ENCODE results near the gene INPP5A.

The INPP5A gene

DNA sequence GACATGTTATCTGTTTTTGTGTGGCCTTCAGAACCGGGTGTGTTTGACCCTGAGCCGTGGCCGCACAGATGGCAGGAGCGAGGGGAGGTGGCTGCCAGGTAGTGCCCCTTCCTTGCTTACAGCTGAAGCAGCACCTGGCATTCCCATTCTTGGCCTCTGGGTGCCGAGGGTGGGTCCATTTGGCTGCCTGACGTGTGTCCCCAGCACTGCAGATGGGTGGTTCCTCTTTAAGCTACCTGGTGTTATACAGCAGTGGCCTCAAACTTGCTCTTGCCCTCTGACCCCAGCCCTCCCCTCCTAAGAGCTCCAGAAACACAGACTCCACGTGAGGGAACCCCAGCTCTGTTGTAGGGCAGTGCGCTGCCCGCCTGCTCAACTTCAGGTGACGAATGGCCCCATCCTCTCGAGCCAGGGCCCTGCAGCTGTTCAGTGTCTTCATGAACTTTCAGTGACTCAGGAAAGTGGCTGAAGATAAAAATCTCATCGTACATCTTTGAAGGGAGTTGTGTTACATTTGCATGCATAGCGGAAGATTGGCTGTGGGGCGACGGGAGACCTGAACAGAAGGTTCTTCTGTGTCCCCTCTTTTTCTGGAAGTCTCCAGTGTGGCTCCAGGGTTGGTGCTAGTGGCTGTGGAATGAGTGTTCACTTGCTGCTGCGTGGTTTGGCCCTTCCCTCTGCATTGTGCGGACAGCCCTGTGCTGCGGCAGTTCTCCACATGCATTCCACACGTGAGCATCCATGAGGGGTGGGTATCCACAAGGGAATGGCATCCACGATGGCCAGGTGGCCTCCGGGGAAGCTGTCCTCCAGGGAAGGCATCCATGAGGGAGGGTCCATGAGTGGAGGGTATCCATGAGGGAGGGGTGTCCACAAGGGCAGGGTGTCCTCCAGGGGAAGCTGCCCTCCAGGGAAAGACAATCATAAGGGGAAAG, 91.6 kb downstream of the INPP5A start:
- H2BK12ac ChIP-seq (ENCODE audit: low read length) = no peak overlapping the region
- no peaks in the 10 kb centered on the region for H3K9me3 ChIP-seq (replicated peaks in 1 of 2; ENCODE audit: control insufficient read depth in 2 of 2, insufficient read depth in 1 of 2, low read depth in 1 of 2, low read length in 2 of 2)
- peak overlapping the region; percentile 2 for H3K18ac ChIP-seq (ENCODE audit: low read length)
- no peak overlapping the region for H2BK15ac ChIP-seq (ENCODE audit: low read length)
- H2BK5ac ChIP-seq (ENCODE audit: low read length) = no peak overlapping the region
- peak overlapping the region; percentile 68 for H3K9ac ChIP-seq (ENCODE audit: low read depth, low read length, poor library complexity)
- no CpG with 5 or more reads among the region's 21 CpGs for WGBS, 2 donors (ENCODE audit: extremely low coverage in 2 of 2, insufficient read length in 2 of 2, insufficient replicate concordance in 1 of 2)
- H2AFZ ChIP-seq (ENCODE audit: low read length) = no peak overlapping the region
- no peak overlapping the region for H2AK5ac ChIP-seq (ENCODE audit: low read depth, low read length)
- H3K4me1 ChIP-seq (ENCODE audit: control insufficient read depth in 2 of 2, insufficient read depth in 1 of 2, low read depth in 1 of 2, low read length in 2 of 2) = peaks cover 1 to 39% of the 10 kb centered on the region in 2 donors
- H3K23ac ChIP-seq (ENCODE audit: low read depth, low read length, poor library complexity) = no peak overlapping the region
- H3K79me1 ChIP-seq (ENCODE audit: low read depth, low read length) = peaks cover 1% of the 10 kb centered on the region
- no peak overlapping the region for H2BK120ac ChIP-seq (ENCODE audit: low read depth, low read length)
- H3K27me3 ChIP-seq (ENCODE audit: control insufficient read depth in 3 of 3, insufficient read depth in 3 of 3, low read depth in 1 of 3, low read length in 3 of 3) = no peaks in the 10 kb centered on the region
- H3K27ac ChIP-seq (replicated peaks; ENCODE audit: low read length) = no peak overlapping the region
- peak overlapping the region; percentile 61 for H3K14ac ChIP-seq (ENCODE audit: low read length)
- H3K4ac ChIP-seq (ENCODE audit: low read length) = no peak overlapping the region
- H3K4me3 ChIP-seq (ENCODE audit: low read length in 2 of 2) = no peak overlapping the region
- DNase-seq (ENCODE audit: low spot score) = no peak
- no peaks in the 10 kb centered on the region for H3K36me3 ChIP-seq (replicated peaks in 1 of 2; ENCODE audit: control insufficient read depth in 2 of 2, insufficient read depth in 2 of 2, low read length in 2 of 2)
- H3K4me2 ChIP-seq (ENCODE audit: insufficient read depth, low read length, poor library complexity, severe bottlenecking) = no peak overlapping the region
- H4K91ac ChIP-seq (ENCODE audit: low read depth, low read length, poor library complexity) = no peak overlapping the region
- H4K8ac ChIP-seq (ENCODE audit: low read depth, low read length) = no peak overlapping the region

GRCh38 chr10:132630156-132630555, 92.6 kb downstream of the INPP5A start:
- Histone ChIP-seq H2BK120ac (ENCODE audit: low read depth, low read length) (no peak overlapping the region), H3K4me1 (ENCODE audit: control insufficient read depth in 2 of 2, insufficient read depth in 1 of 2, low read depth in 1 of 2, low read length in 2 of 2) (peaks cover 1 to 32% of the 10 kb centered on the region in 2 donors), H3K23ac (ENCODE audit: low read depth, low read length, poor library complexity) (no peak overlapping the region), H3K36me3 (replicated peaks in 1 of 2; ENCODE audit: control insufficient read depth in 2 of 2, insufficient read depth in 2 of 2, low read length in 2 of 2) (no peaks in the 10 kb centered on the region), H4K91ac (ENCODE audit: low read depth, low read length, poor library complexity) (no peak overlapping the region), H3K18ac (ENCODE audit: low read length) (no peak overlapping the region), H3K9ac (ENCODE audit: low read depth, low read length, poor library complexity) (no peak overlapping the region), H2BK5ac (ENCODE audit: low read length) (no peak overlapping the region), H3K9me3 (replicated peaks in 1 of 2; ENCODE audit: control insufficient read depth in 2 of 2, insufficient read depth in 1 of 2, low read depth in 1 of 2, low read length in 2 of 2) (no peaks in the 10 kb centered on the region), H3K4ac (ENCODE audit: low read length) (no peak overlapping the region), H2AK5ac (ENCODE audit: low read depth, low read length) (no peak overlapping the region), H3K14ac (ENCODE audit: low read length) (no peak overlapping the region), H2BK12ac (ENCODE audit: low read length) (no peak overlapping the region), H3K27me3 (ENCODE audit: control insufficient read depth in 3 of 3, insufficient read depth in 3 of 3, low read depth in 1 of 3, low read length in 3 of 3) (no peaks in the 10 kb centered on the region), H3K27ac (replicated peaks; ENCODE audit: low read length) (no peak overlapping the region), H3K79me1 (ENCODE audit: low read depth, low read length) (no peaks in the 10 kb centered on the region), H3K4me3 (ENCODE audit: low read length in 2 of 2) (no peak overlapping the region), H3K4me2 (ENCODE audit: insufficient read depth, low read length, poor library complexity, severe bottlenecking) (no peak overlapping the region), H2BK15ac (ENCODE audit: low read length) (no peak overlapping the region), H4K8ac (ENCODE audit: low read depth, low read length) (no peak overlapping the region), H2AFZ (ENCODE audit: low read length) (no peak overlapping the region)
- DNase-seq (ENCODE audit: low spot score) = no peak
- no CpG with 5 or more reads among the region's 5 CpGs for WGBS, 2 donors (ENCODE audit: extremely low coverage in 2 of 2, insufficient read length in 2 of 2, insufficient replicate concordance in 1 of 2)

GRCh38 chr10:132630666-132631337, 93.2 kb downstream of the INPP5A start:
- peak overlapping the region; percentile 35 for H3K9ac ChIP-seq (ENCODE audit: low read depth, low read length, poor library complexity)
- no peak for DNase-seq (ENCODE audit: low spot score)
- no peak overlapping the region for H2AFZ ChIP-seq (ENCODE audit: low read length)
- H3K4me3 ChIP-seq (ENCODE audit: low read length in 2 of 2) = no peak overlapping the region
- H4K8ac ChIP-seq (ENCODE audit: low read depth, low read length) = no peak overlapping the region
- H3K4me2 ChIP-seq (ENCODE audit: insufficient read depth, low read length, poor library complexity, severe bottlenecking) = no peak overlapping the region
- no peak overlapping the region for H2BK5ac ChIP-seq (ENCODE audit: low read length)
- H3K27ac ChIP-seq (replicated peaks; ENCODE audit: low read length) = no peak overlapping the region
- no peak overlapping the region for H3K18ac ChIP-seq (ENCODE audit: low read length)
- no peak overlapping the region for H3K4ac ChIP-seq (ENCODE audit: low read length)
- H2BK120ac ChIP-seq (ENCODE audit: low read depth, low read length) = no peak overlapping the region
- no peak overlapping the region for H2AK5ac ChIP-seq (ENCODE audit: low read depth, low read length)
- no CpG with 5 or more reads among the region's 24 CpGs for WGBS, 2 donors (ENCODE audit: extremely low coverage in 2 of 2, insufficient read length in 2 of 2, insufficient replicate concordance in 1 of 2)
- H3K27me3 ChIP-seq (ENCODE audit: control insufficient read depth in 3 of 3, insufficient read depth in 3 of 3, low read depth in 1 of 3, low read length in 3 of 3) = no peaks in the 10 kb centered on the region
- peaks cover 1 to 26% of the 10 kb centered on the region in 2 donors for H3K4me1 ChIP-seq (ENCODE audit: control insufficient read depth in 2 of 2, insufficient read depth in 1 of 2, low read depth in 1 of 2, low read length in 2 of 2)
- no peaks in the 10 kb centered on the region for H3K9me3 ChIP-seq (replicated peaks in 1 of 2; ENCODE audit: control insufficient read depth in 2 of 2, insufficient read depth in 1 of 2, low read depth in 1 of 2, low read length in 2 of 2)
- H3K14ac ChIP-seq (ENCODE audit: low read length) = peak overlapping the region; percentile 87
- no peak overlapping the region for H2BK15ac ChIP-seq (ENCODE audit: low read length)
- no peak overlapping the region for H2BK12ac ChIP-seq (ENCODE audit: low read length)
- H3K79me1 ChIP-seq (ENCODE audit: low read depth, low read length) = no peaks in the 10 kb centered on the region
- H4K91ac ChIP-seq (ENCODE audit: low read depth, low read length, poor library complexity) = no peak overlapping the region
- H3K23ac ChIP-seq (ENCODE audit: low read depth, low read length, poor library complexity) = no peak overlapping the region
- no peaks in the 10 kb centered on the region for H3K36me3 ChIP-seq (replicated peaks in 1 of 2; ENCODE audit: control insufficient read depth in 2 of 2, insufficient read depth in 2 of 2, low read length in 2 of 2)

- Histone ChIP-seq H3K14ac (ENCODE audit: low read length) (peak overlapping the region; percentile 87), H3K4me3 (ENCODE audit: low read length in 2 of 2) (no peak overlapping the region), H2BK120ac (ENCODE audit: low read depth, low read length) (no peak overlapping the region), H4K91ac (ENCODE audit: low read depth, low read length, poor library complexity) (no peak overlapping the region), H4K8ac (ENCODE audit: low read depth, low read length) (no peak overlapping the region), H2BK5ac (ENCODE audit: low read length) (no peak overlapping the region), H3K23ac (ENCODE audit: low read depth, low read length, poor library complexity) (no peak overlapping the region), H2AFZ (ENCODE audit: low read length) (no peak overlapping the region), H2AK5ac (ENCODE audit: low read depth, low read length) (no peak overlapping the region), H2BK12ac (ENCODE audit: low read length) (no peak overlapping the region), H2BK15ac (ENCODE audit: low read length) (no peak overlapping the region), H3K9ac (ENCODE audit: low read depth, low read length, poor library complexity) (no peak overlapping the region), H3K27ac (replicated peaks; ENCODE audit: low read length) (no peak overlapping the region), H3K9me3 (replicated peaks in 1 of 2; ENCODE audit: control insufficient read depth in 2 of 2, insufficient read depth in 1 of 2, low read depth in 1 of 2, low read length in 2 of 2) (no peaks in the 10 kb centered on the region), H3K27me3 (ENCODE audit: control insufficient read depth in 3 of 3, insufficient read depth in 3 of 3, low read depth in 1 of 3, low read length in 3 of 3) (no peaks in the 10 kb centered on the region), H3K4me2 (ENCODE audit: insufficient read depth, low read length, poor library complexity, severe bottlenecking) (no peak overlapping the region), H3K18ac (ENCODE audit: low read length) (no peak overlapping the region), H3K4me1 (ENCODE audit: control insufficient read depth in 2 of 2, insufficient read depth in 1 of 2, low read depth in 1 of 2, low read length in 2 of 2) (peaks cover 1 to 20% of the 10 kb centered on the region in 2 donors), H3K36me3 (replicated peaks in 1 of 2; ENCODE audit: control insufficient read depth in 2 of 2, insufficient read depth in 2 of 2, low read length in 2 of 2) (no peaks in the 10 kb centered on the region), H3K4ac (ENCODE audit: low read length) (no peak overlapping the region), H3K79me1 (ENCODE audit: low read depth, low read length) (no peaks in the 10 kb centered on the region)
- WGBS, 2 donors (ENCODE audit: extremely low coverage in 2 of 2, insufficient read length in 2 of 2, insufficient replicate concordance in 1 of 2) = no CpG with 5 or more reads among the region's 18 CpGs
- no peak for DNase-seq (ENCODE audit: low spot score)
Observed at GRCh38 chr10:132631338-132631735, 93.8 kb downstream of the INPP5A start.

Measured in neuronal stem cell (in vitro differentiated cells).